WERI-Rb-1 (cell line): ENCODE measurements around the gene MLEC.

Source experiments
- DNase-seq: peaks from one replicate; pipeline ENCODE4 v3.0.0-alpha.2; 2020
- H3K27ac ChIP-seq: fragments of 250-450 bp; sonication (Bioruptor Pico); 2 replicates; pipeline ENCODE4 v1.5.1; 2020; ENCODE audit warnings: mild to moderate bottlenecking, moderate library complexity
- H3K27me3 ChIP-seq: fragments of 250-450 bp; sonication (Bioruptor Pico); 2 replicates; pipeline ENCODE4 v1.5.1; 2021; ENCODE audit warnings: mild to moderate bottlenecking, low read depth, moderate library complexity; ENCODE audit not compliant: insufficient read depth, severe bottlenecking
- H3K36me3 ChIP-seq: fragments of 250-450 bp; sonication (Bioruptor Pico); 2 replicates; pipeline ENCODE4 v1.5.1; 2020; ENCODE audit warnings: mild to moderate bottlenecking, moderate library complexity
- H3K4me3 ChIP-seq: 2 replicates; pipeline ENCODE4 v1.5.1; 2011; ENCODE audit warnings: low read depth, mild to moderate bottlenecking, control low read depth, low read length
- H3K9me3 ChIP-seq: fragments of 250-450 bp; sonication (Bioruptor Pico); 2 replicates; pipeline ENCODE4 v1.5.1; 2021; ENCODE audit warnings: mild to moderate bottlenecking, moderate library complexity; ENCODE audit not compliant: severe bottlenecking
- TF ChIP-seq, protein P1 (sequence below): IDR thresholded peaks from 2 replicates; pipeline ENCODE4 v1.5.1; 2011; ENCODE audit warnings: low read depth, mild to moderate bottlenecking, control low read depth, inconsistent platforms, low read length

MLEC gene

DNA sequence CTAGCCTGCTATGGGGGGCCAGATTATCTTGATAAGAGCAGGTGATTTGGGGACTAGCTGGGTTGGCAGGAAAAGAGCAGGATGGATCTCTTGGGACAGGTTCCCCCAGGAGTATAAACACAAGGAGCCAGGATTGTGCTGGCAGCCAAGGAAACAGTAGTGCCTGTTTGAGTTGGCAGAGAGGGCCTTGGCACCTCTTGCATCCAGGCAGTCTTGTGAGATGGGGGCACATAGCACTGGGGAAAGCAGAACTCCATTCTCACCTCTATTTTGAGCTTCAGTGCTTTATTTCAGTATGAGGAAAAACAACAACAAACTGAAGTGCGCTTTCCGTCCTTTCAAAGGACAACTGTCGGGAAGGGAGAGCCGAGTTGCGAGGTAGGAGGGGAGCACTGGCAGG lies 13.9 kb downstream of the MLEC start:
- Histone ChIP-seq H3K36me3 (peaks cover 45% of the 10 kb centered on the region), H3K4me3 (no peak overlapping the region), H3K27ac (no peak overlapping the region), H3K27me3 (no peaks in the 10 kb centered on the region), H3K9me3 (no peaks in the 10 kb centered on the region)
- TF ChIP-seq, protein P1, sequence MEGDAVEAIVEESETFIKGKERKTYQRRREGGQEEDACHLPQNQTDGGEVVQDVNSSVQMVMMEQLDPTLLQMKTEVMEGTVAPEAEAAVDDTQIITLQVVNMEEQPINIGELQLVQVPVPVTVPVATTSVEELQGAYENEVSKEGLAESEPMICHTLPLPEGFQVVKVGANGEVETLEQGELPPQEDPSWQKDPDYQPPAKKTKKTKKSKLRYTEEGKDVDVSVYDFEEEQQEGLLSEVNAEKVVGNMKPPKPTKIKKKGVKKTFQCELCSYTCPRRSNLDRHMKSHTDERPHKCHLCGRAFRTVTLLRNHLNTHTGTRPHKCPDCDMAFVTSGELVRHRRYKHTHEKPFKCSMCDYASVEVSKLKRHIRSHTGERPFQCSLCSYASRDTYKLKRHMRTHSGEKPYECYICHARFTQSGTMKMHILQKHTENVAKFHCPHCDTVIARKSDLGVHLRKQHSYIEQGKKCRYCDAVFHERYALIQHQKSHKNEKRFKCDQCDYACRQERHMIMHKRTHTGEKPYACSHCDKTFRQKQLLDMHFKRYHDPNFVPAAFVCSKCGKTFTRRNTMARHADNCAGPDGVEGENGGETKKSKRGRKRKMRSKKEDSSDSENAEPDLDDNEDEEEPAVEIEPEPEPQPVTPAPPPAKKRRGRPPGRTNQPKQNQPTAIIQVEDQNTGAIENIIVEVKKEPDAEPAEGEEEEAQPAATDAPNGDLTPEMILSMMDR, result no peak
- DNase-seq, result no peak

DNA sequence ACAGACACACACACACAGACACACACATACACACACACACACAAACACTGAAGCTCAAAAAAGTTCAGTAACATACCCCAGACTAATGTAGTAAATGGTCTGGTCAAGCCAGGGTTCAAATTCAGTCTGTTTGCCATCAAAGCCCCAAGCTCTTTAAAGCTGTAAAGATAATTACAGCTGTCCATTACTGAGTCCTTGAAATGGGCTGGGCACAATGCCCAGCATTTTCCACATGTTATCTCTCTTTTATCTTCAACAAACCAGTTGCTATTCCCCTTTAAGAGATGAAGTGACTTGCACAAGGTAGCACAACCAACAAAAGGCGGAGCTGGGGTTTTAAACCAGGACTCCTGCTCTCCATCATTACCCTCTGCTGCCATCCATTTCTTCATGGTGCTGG lies 15.7 kb downstream of the MLEC start:
- Histone ChIP-seq H3K27ac (no peak overlapping the region), H3K27me3 (no peaks in the 10 kb centered on the region), H3K9me3 (no peaks in the 10 kb centered on the region), H3K4me3 (no peak overlapping the region), H3K36me3 (peaks cover 29% of the 10 kb centered on the region)
- DNase-seq, result no peak
- TF ChIP-seq, protein P1, result no peak

DNA sequence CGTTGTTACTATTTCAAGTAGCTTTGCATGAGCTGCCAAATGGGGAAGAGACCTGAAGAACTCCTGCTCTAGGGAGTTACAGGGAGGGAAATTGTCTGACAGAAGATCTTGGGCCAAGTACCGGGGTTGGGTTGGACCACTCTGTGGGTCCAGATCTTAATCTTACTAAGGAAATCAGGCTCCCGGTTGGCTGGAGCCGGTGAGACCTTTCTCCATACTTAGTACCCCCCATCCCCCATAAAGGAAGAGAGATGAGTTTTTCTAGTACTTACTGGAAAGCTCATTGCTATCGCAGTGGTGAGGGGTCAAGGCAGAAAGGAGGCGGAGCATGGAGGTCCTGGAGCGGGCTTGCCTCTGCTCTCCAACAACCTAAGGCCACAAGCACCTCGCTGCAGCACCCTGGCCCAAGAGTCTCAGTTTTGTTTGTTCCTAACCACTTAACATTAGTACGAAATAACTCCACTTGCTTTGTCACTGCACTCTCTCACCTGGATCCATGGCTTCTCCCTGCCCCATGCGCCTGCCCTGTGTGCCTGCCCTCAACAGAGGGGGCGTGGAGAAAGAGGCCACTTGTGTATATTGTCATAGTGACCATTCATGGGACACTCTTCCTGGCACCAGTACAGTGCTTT lies 16.5 kb downstream of the MLEC start:
- no peak for DNase-seq
- H3K36me3 ChIP-seq, result peaks cover 24% of the 10 kb centered on the region

DNA sequence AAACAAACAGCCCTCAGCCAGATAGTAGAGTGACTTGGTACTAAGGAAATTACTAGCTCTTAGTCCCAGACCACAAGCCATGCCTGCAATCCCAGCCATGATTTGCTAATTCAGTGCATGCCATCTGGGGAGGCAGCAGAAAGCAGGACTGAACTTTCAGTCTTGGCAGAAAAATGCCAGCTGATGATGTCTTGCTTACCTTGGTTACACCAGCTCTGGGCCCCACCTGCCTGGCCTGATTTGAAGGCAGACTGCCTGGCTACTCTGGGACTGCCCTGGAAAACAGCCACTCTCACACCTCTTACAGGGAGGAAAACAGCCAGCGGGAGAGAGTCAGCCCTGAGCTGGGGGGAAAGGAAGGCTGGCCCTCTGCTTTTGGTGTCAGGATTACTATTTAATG lies 18.7 kb downstream of the MLEC start:
- TF ChIP-seq, protein P1, result no peak
- no peaks in the 10 kb centered on the region for H3K27me3 ChIP-seq
- H3K36me3 ChIP-seq, result peaks cover 14% of the 10 kb centered on the region
- H3K9me3 ChIP-seq, result no peaks in the 10 kb centered on the region
- no peak overlapping the region for H3K27ac ChIP-seq
- DNase-seq, result no peak
- H3K4me3 ChIP-seq, result no peak overlapping the region

More for the DNA sequence above, 16.5 kb downstream of the MLEC start:
- H3K27ac ChIP-seq, result no peak overlapping the region
- no peaks in the 10 kb centered on the region for H3K27me3 ChIP-seq
- TF ChIP-seq, protein P1, result no peak
- H3K9me3 ChIP-seq, result no peaks in the 10 kb centered on the region
- H3K4me3 ChIP-seq, result no peak overlapping the region

DNA sequence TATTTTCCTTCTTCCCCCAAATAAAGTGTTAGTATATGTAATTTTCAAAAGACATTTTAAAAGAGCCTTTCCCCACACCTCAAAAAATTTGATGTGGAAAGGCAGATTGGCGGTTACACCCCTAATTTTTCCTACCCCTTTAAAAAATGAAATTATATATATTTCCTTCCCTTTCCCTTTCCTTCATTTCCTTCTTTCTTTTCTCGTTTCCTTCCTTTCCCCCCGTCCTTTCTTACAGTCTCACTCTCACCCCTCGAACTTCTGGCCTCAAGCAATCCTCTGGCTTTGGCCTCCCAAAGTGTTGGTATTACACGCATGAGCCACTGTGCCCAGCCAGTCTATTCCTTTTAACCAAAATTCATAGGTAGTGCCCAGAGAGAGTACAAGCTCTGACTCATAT lies 19.1 kb downstream of the MLEC start:
- Histone ChIP-seq H3K27me3 (no peaks in the 10 kb centered on the region), H3K27ac (no peak overlapping the region), H3K36me3 (peaks cover 10% of the 10 kb centered on the region), H3K9me3 (no peaks in the 10 kb centered on the region), H3K4me3 (no peak overlapping the region)
- TF ChIP-seq, protein P1, result no peak
- no peak for DNase-seq

DNA sequence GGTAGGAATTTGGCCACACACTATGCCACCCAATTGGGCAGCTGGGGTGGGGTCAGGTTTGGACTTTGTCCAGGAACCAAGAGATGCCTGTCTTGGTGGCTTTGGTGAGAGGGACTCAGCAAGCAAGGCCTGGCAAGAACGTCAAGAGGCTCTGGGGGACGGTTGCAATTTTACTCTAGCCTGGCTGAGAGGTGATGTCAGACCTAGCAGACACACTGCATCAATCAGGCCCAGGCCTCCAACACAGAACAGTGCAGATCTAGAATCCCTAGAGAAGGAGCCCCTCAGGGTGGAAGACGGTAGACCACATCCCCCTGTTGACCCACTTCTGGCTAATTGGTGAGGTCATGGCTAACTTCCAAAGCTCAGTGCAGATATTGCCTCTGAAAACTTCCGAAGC lies 21.7 kb downstream of the MLEC start:
- no peak overlapping the region for H3K4me3 ChIP-seq
- no peak for DNase-seq
- H3K9me3 ChIP-seq, result no peaks in the 10 kb centered on the region
- no peak overlapping the region for H3K27ac ChIP-seq
- TF ChIP-seq, protein P1, result no peak
- no peaks in the 10 kb centered on the region for H3K27me3 ChIP-seq
- H3K36me3 ChIP-seq, result peaks cover 5% of the 10 kb centered on the region
